Left ventricle myocardium inferior (tissue), 1 donor: ENCODE measurements around the gene CCDC57. TPM values are rescaled to one million over a fixed set of nuclear protein-coding genes. Genes with fewer than 3 reads are reported as not detected.

Experiments
- DNase-seq: peaks from one replicate; pipeline ENCODE4 v3.0.0-alpha.2; 2020
- H3K27ac ChIP-seq: fragments of 200-600 bp; replicated peaks from 2 replicates; pipeline ENCODE4 v1.8.0; 2021
- H3K27me3 ChIP-seq: fragments of 200-600 bp; 2 replicates; pipeline ENCODE4 v1.8.0; 2021; ENCODE audit warnings: low read depth
- H3K36me3 ChIP-seq: fragments of 200-600 bp; 2 replicates; pipeline ENCODE4 v1.8.0; 2021
- H3K4me1 ChIP-seq: fragments of 200-600 bp; 2 replicates; pipeline ENCODE4 v1.8.0; 2021
- H3K4me3 ChIP-seq: fragments of 200-600 bp; 2 replicates; pipeline ENCODE4 v1.8.0; 2021; ENCODE audit warnings: mild to moderate bottlenecking, moderate library complexity
- H3K9me3 ChIP-seq: fragments of 200-600 bp; replicated peaks from 2 replicates; pipeline ENCODE4 v1.8.0; 2021
- CTCF ChIP-seq: fragments of 200-600 bp; IDR thresholded peaks from 2 replicates; pipeline ENCODE4 v1.8.0; 2021; ENCODE audit warnings: antibody characterized with exemption, mild to moderate bottlenecking, borderline replicate concordance
- intact Hi-C: fragments of 100-400 bp; cut with micrococcal nuclease; formaldehyde crosslinking; loops from one replicate; pipeline ENCODE4 v1.11.0; 2022
- total RNA-seq: library from RNA; stranded (reverse); fragmentation: NEBNext Ultra II Directional; extraction: Animal tissue kit (Norgen Biotek cat#: 25700); gene quantifications from one replicate; pipeline ENCODE4 v1.2.1, GENCODE V29; 2021
- donor health status: DM: no; HTN: yes; CAD: no; lungs with severe emphysema.

Gene CCDC57
- total RNA-seq, 1 donor from 2014 or later: 8.1 TPM

GRCh38 chr17:82152114-82152513 lies 60.5 kb downstream of the CCDC57 start:
- Histone ChIP-seq H3K27ac (no peak overlapping the region), H3K27me3 (no peaks in the 10 kb centered on the region), H3K9me3 (no peaks in the 10 kb centered on the region), H3K4me3 (no peak overlapping the region), H3K36me3 (peaks cover 1% of the 10 kb centered on the region), H3K4me1 (no peaks in the 10 kb centered on the region)
- intact Hi-C loops: no loop called here
- no peak for TF ChIP-seq CTCF
- DNase-seq: no peak

- Histone ChIP-seq H3K9me3 (no peaks in the 10 kb centered on the region), H3K4me3 (no peak overlapping the region), H3K27me3 (no peaks in the 10 kb centered on the region), H3K4me1 (no peaks in the 10 kb centered on the region), H3K27ac (no peak overlapping the region), H3K36me3 (no peaks in the 10 kb centered on the region)
- no peak for TF ChIP-seq CTCF
- intact Hi-C loops: no loop called here
- no peak for DNase-seq
Measured at GRCh38 chr17:82151106-82151957, 61.3 kb downstream of the CCDC57 start.

GRCh38 chr17:82149401-82150099 lies 63.1 kb downstream of the CCDC57 start:
- DNase-seq: no peak
- no peaks in the 10 kb centered on the region for H3K9me3 ChIP-seq
- no peak for TF ChIP-seq CTCF
- no peaks in the 10 kb centered on the region for H3K36me3 ChIP-seq
- H3K27me3 ChIP-seq: no peaks in the 10 kb centered on the region
- H3K4me1 ChIP-seq: no peaks in the 10 kb centered on the region
- no peak overlapping the region for H3K27ac ChIP-seq
- H3K4me3 ChIP-seq: no peak overlapping the region
- intact Hi-C loops: loop anchor here (5.0 to 10.0 kb wide), 2 partner anchors 117 to 185 kb away; partner anchors contain the start of genes NOTUM and RAC3

- Histone ChIP-seq H3K4me1 (no peaks in the 10 kb centered on the region), H3K9me3 (no peaks in the 10 kb centered on the region), H3K36me3 (no peaks in the 10 kb centered on the region), H3K27me3 (no peaks in the 10 kb centered on the region), H3K4me3 (no peak overlapping the region), H3K27ac (no peak overlapping the region)
- DNase-seq: no peak
- intact Hi-C loops: loop anchor here (5.0 to 10.0 kb wide), 2 partner anchors 117 to 184 kb away; partner anchors contain the start of genes NOTUM and RAC3
- no peak for TF ChIP-seq CTCF
Measured at GRCh38 chr17:82148997-82149396, 63.6 kb downstream of the CCDC57 start.

- H3K36me3 ChIP-seq: no peaks in the 10 kb centered on the region
- no peak for DNase-seq
- no peaks in the 10 kb centered on the region for H3K9me3 ChIP-seq
- no peaks in the 10 kb centered on the region for H3K27me3 ChIP-seq
- no peak overlapping the region for H3K27ac ChIP-seq
- no peak for TF ChIP-seq CTCF
- intact Hi-C loops: loop anchor here (5.0 to 10.0 kb wide), 2 partner anchors 116 to 183 kb away; partner anchors contain the start of genes NOTUM and RAC3
- no peaks in the 10 kb centered on the region for H3K4me1 ChIP-seq
- no peak overlapping the region for H3K4me3 ChIP-seq
Measured at GRCh38 chr17:82148011-82148410, 64.6 kb downstream of the CCDC57 start.
